MM.1S (cell line): ENCODE results near the gene CREB5.
"Not testable (repeated sequence)": the region's sequence is repeated elsewhere in the genome, so short reads cannot be mapped to it uniquely, and the experiment has no call there.

Experiments
- DNase-seq: peaks from one replicate; pipeline ENCODE4 v3.0.0-alpha.2; 2015
- H2AFZ ChIP-seq: fragments of 300-600 bp; sonication (generic); 2 replicates; pipeline ENCODE4 v1.6.0; 2016; ENCODE audit warnings: antibody characterized with exemption, low read length
- H3F3A ChIP-seq: fragments of 300-600 bp; sonication (generic); 2 replicates; pipeline ENCODE4 v1.6.1; 2016; ENCODE audit warnings: mild to moderate bottlenecking, antibody characterized with exemption, low read length, moderate library complexity, mixed read lengths; ENCODE audit not compliant: insufficient read depth
- H3K27ac ChIP-seq: fragments of 300-600 bp; sonication (generic); 2 replicates; pipeline ENCODE4 v1.5.1; 2016; ENCODE audit warnings: mild to moderate bottlenecking, low read length
- H3K27me3 ChIP-seq: fragments of 300-600 bp; sonication (generic); replicated peaks from 2 replicates; pipeline ENCODE4 v1.6.0; 2016; ENCODE audit warnings: low read length; ENCODE audit not compliant: insufficient read depth
- H3K36me3 ChIP-seq: fragments of 300-600 bp; sonication (generic); replicated peaks from 2 replicates; pipeline ENCODE4 v1.6.1; 2016; ENCODE audit warnings: mild to moderate bottlenecking, low read length, mixed read lengths; ENCODE audit not compliant: insufficient read depth
- H3K4me1 ChIP-seq: fragments of 300-600 bp; sonication (generic); 2 replicates; pipeline ENCODE4 v1.6.1; 2016; ENCODE audit warnings: low read length, mixed read lengths
- H3K4me2 ChIP-seq: fragments of 300-600 bp; sonication (generic); 2 replicates; pipeline ENCODE4 v1.6.0; 2016; ENCODE audit warnings: low read depth, low read length
- H3K4me3 ChIP-seq: fragments of 300-600 bp; sonication (generic); 2 replicates; pipeline ENCODE4 v1.5.1; 2016; ENCODE audit warnings: low read length, mixed read lengths
- H3K79me2 ChIP-seq: fragments of 300-600 bp; sonication (generic); 2 replicates; pipeline ENCODE4 v1.6.1; 2016; ENCODE audit warnings: mixed run types, low read length, mixed read lengths
- H3K9ac ChIP-seq: fragments of 300-600 bp; sonication (generic); 2 replicates; pipeline ENCODE4 v1.6.1; 2016; ENCODE audit warnings: low read length, mixed read lengths
- H3K9me2 ChIP-seq: fragments of 300-600 bp; sonication (generic); replicated peaks from 2 replicates; pipeline ENCODE4 v1.6.1; 2016; ENCODE audit warnings: mild to moderate bottlenecking, low read length, mixed read lengths; ENCODE audit not compliant: insufficient read depth
- H3K9me3 ChIP-seq: fragments of 300-600 bp; sonication (generic); replicated peaks from 2 replicates; pipeline ENCODE4 v1.6.1; 2016; ENCODE audit warnings: mild to moderate bottlenecking, low read length, mixed read lengths; ENCODE audit not compliant: insufficient read depth
- H4K20me1 ChIP-seq: fragments of 300-600 bp; sonication (generic); 2 replicates; pipeline ENCODE4 v1.6.1; 2016; ENCODE audit warnings: mild to moderate bottlenecking, low read length, moderate library complexity, mixed read lengths; ENCODE audit not compliant: insufficient read depth
- EZH2 ChIP-seq: fragments of 300-600 bp; sonication (generic); optimal IDR thresholded peaks from 2 replicates; pipeline ENCODE3; 2017; ENCODE audit warnings: low read depth, mild to moderate bottlenecking, antibody characterized with exemption, low read length, mixed read lengths
- EZH2phosphoT487 ChIP-seq: fragments of 300-600 bp; sonication (generic); IDR thresholded peaks from 2 replicates; pipeline ENCODE4 v1.6.1; 2018; ENCODE audit warnings: antibody characterized with exemption, low read length
- TF ChIP-seq, protein P1 (sequence below): fragments of 300-600 bp; sonication (generic); IDR thresholded peaks from 2 replicates; pipeline ENCODE4 v1.5.1; 2016; ENCODE audit warnings: antibody characterized with exemption, low read length, mixed read lengths

The CREB5 gene

DNA sequence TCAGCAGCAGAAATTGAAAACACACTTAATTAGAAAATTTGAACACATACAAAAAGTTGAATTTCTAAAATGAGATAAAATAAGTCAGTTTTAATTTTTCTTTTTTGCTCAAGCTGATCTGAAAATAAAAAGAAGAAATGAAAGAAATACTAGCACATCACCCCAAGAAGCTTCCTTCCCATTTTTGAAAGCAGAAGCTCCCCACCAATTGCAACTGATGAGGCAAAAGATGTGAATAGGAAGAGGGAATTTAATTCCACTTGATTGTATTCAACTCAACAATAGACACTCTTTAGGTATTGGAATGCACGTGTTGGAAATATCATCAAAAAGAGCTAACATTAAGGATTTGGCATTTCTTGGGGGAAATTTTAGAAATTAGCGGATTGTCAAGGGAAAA is 370.0 kb downstream of the CREB5 start:
- Histone ChIP-seq H3K27me3 (no peaks in the 10 kb centered on the region), H3K36me3 (no peaks in the 10 kb centered on the region), H3K9ac (no peak overlapping the region), H3F3A (no peaks in the 10 kb centered on the region), H3K9me2 (no peaks in the 10 kb centered on the region), H3K79me2 (no peaks in the 10 kb centered on the region), H2AFZ (no peak overlapping the region), H3K4me1 (no peaks in the 10 kb centered on the region), H3K9me3 (no peaks in the 10 kb centered on the region), H4K20me1 (no peaks in the 10 kb centered on the region), H3K4me3 (no peak overlapping the region), H3K27ac (no peak overlapping the region), H3K4me2 (no peak overlapping the region)
- no peak for DNase-seq
- TF ChIP-seq EZH2phosphoT487 (no peak), EZH2 (no peak)
- TF ChIP-seq, protein P1, sequence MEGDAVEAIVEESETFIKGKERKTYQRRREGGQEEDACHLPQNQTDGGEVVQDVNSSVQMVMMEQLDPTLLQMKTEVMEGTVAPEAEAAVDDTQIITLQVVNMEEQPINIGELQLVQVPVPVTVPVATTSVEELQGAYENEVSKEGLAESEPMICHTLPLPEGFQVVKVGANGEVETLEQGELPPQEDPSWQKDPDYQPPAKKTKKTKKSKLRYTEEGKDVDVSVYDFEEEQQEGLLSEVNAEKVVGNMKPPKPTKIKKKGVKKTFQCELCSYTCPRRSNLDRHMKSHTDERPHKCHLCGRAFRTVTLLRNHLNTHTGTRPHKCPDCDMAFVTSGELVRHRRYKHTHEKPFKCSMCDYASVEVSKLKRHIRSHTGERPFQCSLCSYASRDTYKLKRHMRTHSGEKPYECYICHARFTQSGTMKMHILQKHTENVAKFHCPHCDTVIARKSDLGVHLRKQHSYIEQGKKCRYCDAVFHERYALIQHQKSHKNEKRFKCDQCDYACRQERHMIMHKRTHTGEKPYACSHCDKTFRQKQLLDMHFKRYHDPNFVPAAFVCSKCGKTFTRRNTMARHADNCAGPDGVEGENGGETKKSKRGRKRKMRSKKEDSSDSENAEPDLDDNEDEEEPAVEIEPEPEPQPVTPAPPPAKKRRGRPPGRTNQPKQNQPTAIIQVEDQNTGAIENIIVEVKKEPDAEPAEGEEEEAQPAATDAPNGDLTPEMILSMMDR: no peak

DNA sequence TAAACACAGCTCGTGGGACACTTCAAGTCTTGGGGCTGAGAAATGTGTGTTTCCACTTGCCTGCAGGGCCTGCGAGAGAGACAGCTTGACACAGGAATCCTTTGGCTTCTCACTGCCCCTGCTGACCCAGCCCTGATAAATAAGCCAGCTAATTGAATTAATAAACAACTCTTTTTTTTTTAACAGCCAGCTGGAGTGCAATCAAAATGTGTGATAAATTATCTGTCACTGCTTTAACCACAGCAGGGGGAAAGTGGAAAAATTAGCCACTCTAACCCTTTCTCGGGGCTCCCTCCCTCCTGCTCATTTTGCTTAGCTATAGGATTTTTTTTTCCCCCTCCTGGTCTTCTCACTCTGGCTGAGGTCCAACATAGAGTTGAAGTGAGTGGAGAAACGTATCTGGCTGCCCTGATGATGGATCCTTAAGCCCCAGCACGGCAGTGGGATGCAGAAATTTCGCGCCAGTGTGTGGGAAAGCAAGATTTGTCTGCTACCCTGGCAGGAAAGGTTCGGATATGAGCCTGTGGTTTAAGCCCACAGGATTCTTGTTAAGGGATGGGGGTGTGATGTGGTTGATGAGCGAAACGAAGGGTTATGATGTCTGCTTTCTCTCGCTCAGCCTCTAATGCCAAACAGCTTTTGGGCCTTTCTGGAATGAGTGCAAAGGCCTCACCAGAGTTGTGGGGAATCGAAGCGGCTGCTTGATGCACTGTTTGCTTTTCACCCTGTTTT is 372.0 kb downstream of the CREB5 start:
- TF ChIP-seq EZH2 (no peak), EZH2phosphoT487 (no peak)
- TF ChIP-seq, protein P1: no peak
- H2AFZ ChIP-seq: no peak overlapping the region

DNA sequence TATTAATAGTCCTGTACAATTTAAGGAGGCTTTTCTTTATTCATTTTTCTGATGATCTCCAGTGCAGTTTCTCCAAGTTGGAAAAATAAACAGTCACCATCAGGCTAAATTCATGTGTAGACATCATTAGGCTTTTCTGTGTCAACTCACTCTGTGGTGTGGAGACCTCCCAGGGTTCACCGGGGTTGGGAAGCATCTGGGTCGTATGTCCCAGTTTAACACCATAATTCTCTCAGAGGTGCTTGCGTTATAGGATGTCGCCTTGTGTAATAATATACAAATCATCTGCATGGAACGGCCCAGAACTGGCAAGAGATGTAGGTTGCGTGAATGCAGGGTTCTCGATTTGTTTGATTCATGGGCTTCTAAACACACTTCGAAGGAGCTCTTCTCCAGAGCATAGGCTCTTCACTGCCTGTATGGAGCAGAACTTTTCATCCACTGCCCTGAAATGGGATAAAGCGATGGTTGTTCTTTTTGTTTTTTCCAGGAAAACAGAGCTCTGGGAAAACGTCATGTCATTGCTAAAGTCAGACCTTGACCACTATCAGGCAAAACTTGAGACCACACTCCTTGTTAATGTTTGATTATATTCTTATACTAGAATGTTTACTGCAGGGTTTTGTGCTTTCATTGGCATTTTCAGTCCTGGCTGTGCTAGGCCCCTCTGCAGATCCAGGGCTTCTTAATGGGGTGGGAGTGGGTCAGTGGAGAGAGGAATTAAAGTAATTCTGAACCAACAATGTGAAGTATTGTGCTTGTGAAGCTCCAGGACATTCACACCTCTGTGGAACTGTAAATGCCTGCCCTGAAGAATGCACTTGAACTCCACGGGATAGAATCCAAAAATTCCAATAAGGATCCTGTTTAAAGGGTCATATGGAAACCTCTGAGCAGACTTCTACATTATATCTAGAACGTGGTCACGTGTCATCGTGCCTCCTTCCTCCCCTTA is 373.0 kb downstream of the CREB5 start:
- Histone ChIP-seq H3K4me3 (no peak overlapping the region), H3K27me3 (no peaks in the 10 kb centered on the region), H3K79me2 (no peaks in the 10 kb centered on the region), H3K36me3 (no peaks in the 10 kb centered on the region), H3K4me1 (no peaks in the 10 kb centered on the region), H4K20me1 (no peaks in the 10 kb centered on the region), H3K9me3 (no peaks in the 10 kb centered on the region), H2AFZ (no peak overlapping the region), H3K9me2 (no peaks in the 10 kb centered on the region), H3F3A (no peaks in the 10 kb centered on the region), H3K27ac (no peak overlapping the region), H3K9ac (no peak overlapping the region), H3K4me2 (no peak overlapping the region)
- DNase-seq: no peak
- TF ChIP-seq, protein P1: no peak
- no peak for TF ChIP-seq EZH2phosphoT487
- no peak for TF ChIP-seq EZH2

More for the DNA sequence above, 372.0 kb downstream of the CREB5 start:
- no peaks in the 10 kb centered on the region for H3K27me3 ChIP-seq
- H3F3A ChIP-seq: no peaks in the 10 kb centered on the region
- H3K9me2 ChIP-seq: no peaks in the 10 kb centered on the region
- H4K20me1 ChIP-seq: no peaks in the 10 kb centered on the region
- H3K79me2 ChIP-seq: no peaks in the 10 kb centered on the region
- no peak overlapping the region for H3K4me3 ChIP-seq
- no peaks in the 10 kb centered on the region for H3K4me1 ChIP-seq
- no peaks in the 10 kb centered on the region for H3K9me3 ChIP-seq
- DNase-seq: no peak
- H3K27ac ChIP-seq: no peak overlapping the region
- H3K4me2 ChIP-seq: no peak overlapping the region
- H3K9ac ChIP-seq: no peak overlapping the region
- no peaks in the 10 kb centered on the region for H3K36me3 ChIP-seq

DNA sequence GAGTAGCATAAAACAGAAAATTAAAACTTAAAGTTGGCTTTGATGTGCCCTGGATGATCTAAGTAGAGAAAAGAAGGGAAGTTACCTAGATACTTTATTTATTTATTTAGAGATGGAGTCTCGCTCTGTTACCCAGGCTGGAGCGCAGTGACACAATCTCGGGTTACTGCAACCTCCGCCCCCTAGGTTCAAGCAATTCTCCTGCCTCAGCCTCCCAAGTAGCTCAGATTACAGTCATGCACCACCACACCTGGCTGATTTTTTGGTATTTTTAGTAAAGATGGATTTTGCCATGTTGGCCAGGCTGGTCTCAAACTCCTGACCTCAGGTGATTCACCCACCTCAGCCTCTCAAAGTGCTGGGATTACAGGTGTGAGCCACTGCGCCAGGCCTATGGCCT is 373.8 kb downstream of the CREB5 start:
- H3K36me3 ChIP-seq, H3K9me2 ChIP-seq, H3K4me1 ChIP-seq, H3F3A ChIP-seq, H3K9me3 ChIP-seq, H2AFZ ChIP-seq, H3K27ac ChIP-seq, H3K4me2 ChIP-seq, H3K79me2 ChIP-seq, H3K9ac ChIP-seq, H4K20me1 ChIP-seq, H3K4me3 ChIP-seq, DNase-seq, H3K27me3 ChIP-seq: not testable (repeated sequence)
